ENCODE measurements around the gene FRRS1.
A peak's percentile ranks its signal among the peaks of the same experiment; 100 is the strongest.
"Not testable (repeated sequence)": the region's sequence is repeated elsewhere in the genome, so short reads cannot be mapped to it uniquely, and the experiment has no call there.

The FRRS1 gene

GRCh38 chr1:99766378-99766800 lies at the start of gene FRRS1:
TSS of gene FRRS1 (minus strand) at chr1:99766635. CDS start at chr1:99748768, 17,867 bp downstream.
- Mint-ChIP-seq H3K4me3 (peak within 1 kb of the TSS; percentile 75), H3K36me3 (no peaks in the 10 kb centered on the region), H3K4me1 (no peaks in the 10 kb centered on the region), H3K27ac (peak within 1 kb of the TSS; percentile 53), H3K9me3 (no peaks in the 10 kb centered on the region)
- peak in 1 of 2 donors; percentile 55 for DNase-seq (ENCODE audit: low spot score in 2 of 2)
- ATAC-seq: peak; percentile 78

GRCh38 chr1:99814373-99814900 lies 48.0 kb upstream of the FRRS1 start:
- no peaks in the 10 kb centered on the region for H3K4me1 Mint-ChIP-seq
- DNase-seq (ENCODE audit: low spot score in 2 of 2) (no peak), ATAC-seq (no peak)
- H3K9me3 Mint-ChIP-seq: no peaks in the 10 kb centered on the region
- H3K27ac Mint-ChIP-seq: no peak overlapping the region
- H3K4me3 Mint-ChIP-seq: no peak overlapping the region
- no peaks in the 10 kb centered on the region for H3K36me3 Mint-ChIP-seq

GRCh38 chr1:99811747-99812146 lies 45.3 kb upstream of the FRRS1 start:
- Mint-ChIP-seq H3K4me3 (no peak overlapping the region), H3K27ac (no peak overlapping the region), H3K36me3 (no peaks in the 10 kb centered on the region), H3K9me3 (no peaks in the 10 kb centered on the region), H3K4me1 (no peaks in the 10 kb centered on the region)
- DNase-seq (ENCODE audit: low spot score in 2 of 2) (no peak), ATAC-seq (no peak)

GRCh38 chr1:99811075-99811474 lies 44.6 kb upstream of the FRRS1 start:
- ATAC-seq (no peak), DNase-seq (ENCODE audit: low spot score in 2 of 2) (no peak)
- Mint-ChIP-seq H3K36me3 (no peaks in the 10 kb centered on the region), H3K9me3 (no peaks in the 10 kb centered on the region), H3K4me1 (no peaks in the 10 kb centered on the region), H3K27ac (no peak overlapping the region), H3K4me3 (no peak overlapping the region)

GRCh38 chr1:99808391-99809115 lies 42.1 kb upstream of the FRRS1 start:
- Mint-ChIP-seq H3K9me3 (no peaks in the 10 kb centered on the region), H3K4me1 (no peaks in the 10 kb centered on the region), H3K36me3 (no peaks in the 10 kb centered on the region), H3K4me3 (peak overlapping the region; percentile 27), H3K27ac (peak overlapping the region; percentile 79)
- ATAC-seq (peak; percentile 91), DNase-seq (ENCODE audit: low spot score in 2 of 2) (peak; percentile 16 to 63)

GRCh38 chr1:99806882-99807281 lies 40.4 kb upstream of the FRRS1 start:
- Mint-ChIP-seq H3K4me1 (no peaks in the 10 kb centered on the region), H3K36me3 (no peaks in the 10 kb centered on the region), H3K27ac (no peak overlapping the region), H3K4me3 (no peak overlapping the region), H3K9me3 (no peaks in the 10 kb centered on the region)
- DNase-seq (ENCODE audit: low spot score in 2 of 2): no peak
- ATAC-seq: no peak

- Mint-ChIP-seq H3K27ac (no peak overlapping the region), H3K4me1 (no peaks in the 10 kb centered on the region), H3K9me3 (no peaks in the 10 kb centered on the region), H3K36me3 (no peaks in the 10 kb centered on the region), H3K4me3 (no peak overlapping the region)
- ATAC-seq (no peak), DNase-seq (ENCODE audit: low spot score in 2 of 2) (no peak)
These were observed 35.1 kb upstream of the FRRS1 start for GRCh38 chr1:99801584-99801983.

- not testable (repeated sequence) for H3K4me1 Mint-ChIP-seq; H3K4me3 Mint-ChIP-seq; DNase-seq (ENCODE audit: low spot score in 2 of 2); H3K9me3 Mint-ChIP-seq; H3K27ac Mint-ChIP-seq; H3K36me3 Mint-ChIP-seq; ATAC-seq
These were observed 27.4 kb upstream of the FRRS1 start for GRCh38 chr1:99793861-99794260.

GRCh38 chr1:99789715-99790114 lies 23.3 kb upstream of the FRRS1 start:
- Mint-ChIP-seq H3K4me3 (no peak overlapping the region), H3K27ac (no peak overlapping the region), H3K36me3 (no peaks in the 10 kb centered on the region), H3K4me1 (peaks cover 6% of the 10 kb centered on the region), H3K9me3 (no peaks in the 10 kb centered on the region)
- DNase-seq (ENCODE audit: low spot score in 2 of 2) (no peak), ATAC-seq (no peak)

- no peak for DNase-seq (ENCODE audit: low spot score in 2 of 2)
- H3K9me3 Mint-ChIP-seq: no peaks in the 10 kb centered on the region
- no peak for ATAC-seq
- no peak overlapping the region for H3K27ac Mint-ChIP-seq
- H3K4me1 Mint-ChIP-seq: peaks cover 11% of the 10 kb centered on the region
- no peaks in the 10 kb centered on the region for H3K36me3 Mint-ChIP-seq
- H3K4me3 Mint-ChIP-seq: no peak overlapping the region
These were observed 22.5 kb upstream of the FRRS1 start for GRCh38 chr1:99788896-99789295.

GRCh38 chr1:99786751-99787501 lies 20.5 kb upstream of the FRRS1 start:
- Mint-ChIP-seq H3K4me3 (no peak overlapping the region), H3K4me1 (peaks cover 11% of the 10 kb centered on the region), H3K36me3 (no peaks in the 10 kb centered on the region)

GRCh38 chr1:99784809-99785255 lies 18.4 kb upstream of the FRRS1 start:
- DNase-seq (ENCODE audit: low spot score in 2 of 2) (no peak), ATAC-seq (no peak)
- Mint-ChIP-seq H3K27ac (no peak overlapping the region), H3K36me3 (no peaks in the 10 kb centered on the region), H3K4me1 (peaks cover 11% of the 10 kb centered on the region), H3K9me3 (no peaks in the 10 kb centered on the region), H3K4me3 (no peak overlapping the region)

More at GRCh38 chr1:99786751-99787501, 20.5 kb upstream of the FRRS1 start:
- no peak for DNase-seq (ENCODE audit: low spot score in 2 of 2)
- peak; percentile 94 for ATAC-seq
- Mint-ChIP-seq H3K9me3 (no peaks in the 10 kb centered on the region), H3K27ac (no peak overlapping the region)

- ATAC-seq: no peak
- Mint-ChIP-seq H3K4me3 (no peak overlapping the region), H3K27ac (no peak overlapping the region), H3K36me3 (no peaks in the 10 kb centered on the region), H3K9me3 (no peaks in the 10 kb centered on the region), H3K4me1 (peaks cover 11% of the 10 kb centered on the region)
- no peak for DNase-seq (ENCODE audit: low spot score in 2 of 2)
These were observed 17.7 kb upstream of the FRRS1 start for GRCh38 chr1:99784143-99784542.

GRCh38 chr1:99782920-99783319 lies 16.5 kb upstream of the FRRS1 start:
- ATAC-seq: no peak
- Mint-ChIP-seq H3K27ac (no peak overlapping the region), H3K4me1 (peaks cover 11% of the 10 kb centered on the region), H3K36me3 (no peaks in the 10 kb centered on the region), H3K4me3 (no peak overlapping the region), H3K9me3 (no peaks in the 10 kb centered on the region)
- no peak for DNase-seq (ENCODE audit: low spot score in 2 of 2)

- Mint-ChIP-seq H3K27ac (no peak overlapping the region), H3K4me3 (no peak overlapping the region)
- no peak for ATAC-seq
These were observed 16.0 kb upstream of the FRRS1 start for GRCh38 chr1:99782397-99782796.

GRCh38 chr1:99781798-99782197 lies 15.4 kb upstream of the FRRS1 start:
- Mint-ChIP-seq H3K4me3 (no peak overlapping the region), H3K4me1 (peaks cover 6% of the 10 kb centered on the region), H3K9me3 (no peaks in the 10 kb centered on the region), H3K36me3 (no peaks in the 10 kb centered on the region), H3K27ac (no peak overlapping the region)
- DNase-seq (ENCODE audit: low spot score in 2 of 2): no peak
- no peak for ATAC-seq

More at GRCh38 chr1:99782397-99782796, 16.0 kb upstream of the FRRS1 start:
- H3K4me1 Mint-ChIP-seq: peaks cover 11% of the 10 kb centered on the region
- H3K36me3 Mint-ChIP-seq: no peaks in the 10 kb centered on the region
- no peaks in the 10 kb centered on the region for H3K9me3 Mint-ChIP-seq
- no peak for DNase-seq (ENCODE audit: low spot score in 2 of 2)

Data from stimulated activated effector memory CD8-positive, alpha-beta T cell treated with anti-CD3 and anti-CD28 coated beads, Interleukin-12 subunit alpha, Interleukin-12 subunit beta, amount 100 ng/mL, for 72 hours (primary cell).